Subcutaneous adipose tissue (tissue), 4 donors: Measurements from ENCODE around the gene OSBPL3. TPM values are rescaled to one million over a fixed set of nuclear protein-coding genes. Genes with fewer than 3 reads are reported as not detected.

Experiments
- total RNA-seq, 4 donors: library from RNA; depleted of rRNA; stranded (reverse); fragments of >200 nt; gene quantifications; one replicate each; pipeline ENCODE4 v1.1.0, GENCODE V29; 2016
- TF ChIP-seq, protein P1 (sequence below): fragments of 450-650 bp; IDR thresholded peaks from one replicate; pipeline ENCODE4 v1.5.1; 2016; ENCODE audit warnings: low read depth, mild to moderate bottlenecking, control low read depth, antibody characterized with exemption, moderate library complexity

Gene OSBPL3
- total RNA-seq, 4 donors from 2014 or later, result 4.9 to 33.1 (median 9.4) TPM

DNA sequence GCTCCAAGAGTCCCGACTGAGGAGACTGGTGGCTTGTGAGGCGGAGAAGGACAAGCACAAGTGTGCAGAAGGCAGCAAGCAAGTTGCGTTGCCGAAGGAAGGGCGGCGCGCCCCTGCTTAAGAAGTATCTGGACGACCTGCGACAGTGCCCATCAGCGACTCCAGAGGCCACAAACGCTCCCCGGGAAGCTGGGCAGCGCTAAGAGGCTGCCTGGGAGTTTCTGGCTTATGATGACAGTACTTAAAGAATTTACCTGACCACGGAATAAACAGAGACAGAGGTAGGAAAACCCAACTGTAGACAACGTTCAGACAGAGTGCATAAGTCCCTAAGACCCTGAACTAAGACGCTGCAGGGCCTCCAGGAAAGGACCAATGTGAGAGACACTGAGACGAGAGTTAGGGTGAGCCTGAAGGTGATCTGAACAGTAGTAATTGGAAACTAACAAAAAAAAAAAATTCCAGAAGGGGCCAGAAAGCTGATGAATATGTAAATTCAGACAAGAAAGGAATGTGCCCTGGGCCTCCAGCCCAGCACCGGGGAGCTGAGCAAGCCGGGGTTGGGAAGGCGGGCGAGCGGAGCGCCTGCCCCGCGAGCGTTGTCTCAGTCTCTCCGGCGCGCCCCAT is 1.0 kb downstream of the OSBPL3 start:
- TF ChIP-seq, protein P1, sequence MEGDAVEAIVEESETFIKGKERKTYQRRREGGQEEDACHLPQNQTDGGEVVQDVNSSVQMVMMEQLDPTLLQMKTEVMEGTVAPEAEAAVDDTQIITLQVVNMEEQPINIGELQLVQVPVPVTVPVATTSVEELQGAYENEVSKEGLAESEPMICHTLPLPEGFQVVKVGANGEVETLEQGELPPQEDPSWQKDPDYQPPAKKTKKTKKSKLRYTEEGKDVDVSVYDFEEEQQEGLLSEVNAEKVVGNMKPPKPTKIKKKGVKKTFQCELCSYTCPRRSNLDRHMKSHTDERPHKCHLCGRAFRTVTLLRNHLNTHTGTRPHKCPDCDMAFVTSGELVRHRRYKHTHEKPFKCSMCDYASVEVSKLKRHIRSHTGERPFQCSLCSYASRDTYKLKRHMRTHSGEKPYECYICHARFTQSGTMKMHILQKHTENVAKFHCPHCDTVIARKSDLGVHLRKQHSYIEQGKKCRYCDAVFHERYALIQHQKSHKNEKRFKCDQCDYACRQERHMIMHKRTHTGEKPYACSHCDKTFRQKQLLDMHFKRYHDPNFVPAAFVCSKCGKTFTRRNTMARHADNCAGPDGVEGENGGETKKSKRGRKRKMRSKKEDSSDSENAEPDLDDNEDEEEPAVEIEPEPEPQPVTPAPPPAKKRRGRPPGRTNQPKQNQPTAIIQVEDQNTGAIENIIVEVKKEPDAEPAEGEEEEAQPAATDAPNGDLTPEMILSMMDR, result no peak

DNA sequence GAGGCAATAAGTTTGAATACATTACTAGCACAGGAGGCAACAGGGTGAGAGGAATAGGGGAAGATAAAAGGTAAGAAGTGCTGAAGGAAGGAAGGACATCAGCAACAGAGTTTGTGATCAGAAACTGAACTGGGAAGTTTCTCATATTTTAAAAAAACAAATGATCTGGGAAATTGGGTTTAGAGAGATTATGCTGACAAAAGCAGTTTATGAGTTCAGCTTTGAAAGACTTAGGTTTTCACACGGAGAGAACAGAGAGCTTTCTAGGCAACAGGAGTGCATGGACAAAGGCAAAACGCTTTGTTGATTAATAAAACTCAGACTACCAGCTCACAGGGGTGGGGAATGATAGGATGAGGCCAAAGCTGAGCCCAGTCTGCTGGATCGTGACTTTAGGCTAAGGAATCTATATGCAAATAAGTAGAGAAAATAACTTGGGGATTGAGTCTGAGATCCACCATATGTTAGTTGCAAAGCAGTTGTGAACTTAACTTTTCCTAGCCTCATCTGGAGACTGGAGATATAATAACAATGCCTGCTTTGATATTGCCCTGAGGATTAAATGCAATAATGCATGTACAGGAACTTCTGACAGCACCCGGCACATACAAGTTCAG is 4.2 kb downstream of the OSBPL3 start:
- TF ChIP-seq, protein P1, result no peak

DNA sequence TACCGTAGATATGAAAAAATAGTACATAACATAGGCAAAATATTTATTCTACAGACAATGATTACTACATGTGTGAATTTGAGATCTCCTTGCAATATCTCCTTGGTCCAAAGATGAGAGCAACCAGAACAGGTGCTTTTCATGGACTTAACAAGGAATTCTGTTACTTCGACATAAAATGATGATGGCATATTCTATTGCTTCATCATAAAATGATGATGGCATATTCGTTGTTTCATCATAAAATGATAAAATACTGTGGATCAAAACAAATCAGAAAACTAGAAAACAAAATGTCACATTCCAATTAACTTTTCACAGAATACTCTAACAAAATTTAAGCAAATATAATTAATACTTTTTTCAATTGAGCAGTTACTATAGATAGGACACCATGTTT is 4.8 kb downstream of the OSBPL3 start:
- TF ChIP-seq, protein P1, result no peak

DNA sequence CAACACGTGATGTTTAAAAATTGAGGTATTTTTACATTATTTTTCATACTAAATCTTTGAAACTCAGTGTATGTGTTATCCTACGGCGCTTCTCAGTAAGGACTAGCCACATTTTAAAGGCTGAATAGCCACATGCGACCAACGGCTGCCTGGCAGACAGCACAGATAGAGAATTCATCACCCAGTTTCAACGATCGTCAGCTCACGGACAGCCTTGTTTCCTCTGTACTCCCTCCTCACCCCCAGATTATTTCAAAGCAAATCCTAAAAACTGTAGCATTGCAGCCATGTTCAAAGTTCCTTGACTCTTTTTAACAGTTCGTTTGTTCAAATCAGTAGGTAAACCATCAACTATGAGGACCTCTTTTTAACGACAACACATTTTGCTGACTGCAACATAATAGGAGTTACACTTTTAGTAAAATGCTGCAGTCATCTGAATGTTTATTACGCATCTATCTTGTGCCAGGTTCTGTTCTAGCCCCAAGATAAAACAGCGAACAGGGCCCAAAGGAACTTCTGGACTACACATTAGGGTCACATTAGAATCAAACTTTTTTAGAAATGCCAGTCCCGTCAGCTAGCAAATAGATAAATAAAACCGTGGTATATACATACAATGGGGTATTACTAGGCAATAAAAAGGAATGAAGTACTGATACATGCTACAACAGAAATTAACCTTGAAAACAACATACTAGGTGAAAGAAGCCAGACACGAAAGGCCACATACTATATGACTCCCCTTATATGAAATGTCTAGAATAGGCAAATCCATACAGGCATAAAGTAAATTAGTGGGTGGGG is 5.7 kb downstream of the OSBPL3 start:
- TF ChIP-seq, protein P1, result no peak

DNA sequence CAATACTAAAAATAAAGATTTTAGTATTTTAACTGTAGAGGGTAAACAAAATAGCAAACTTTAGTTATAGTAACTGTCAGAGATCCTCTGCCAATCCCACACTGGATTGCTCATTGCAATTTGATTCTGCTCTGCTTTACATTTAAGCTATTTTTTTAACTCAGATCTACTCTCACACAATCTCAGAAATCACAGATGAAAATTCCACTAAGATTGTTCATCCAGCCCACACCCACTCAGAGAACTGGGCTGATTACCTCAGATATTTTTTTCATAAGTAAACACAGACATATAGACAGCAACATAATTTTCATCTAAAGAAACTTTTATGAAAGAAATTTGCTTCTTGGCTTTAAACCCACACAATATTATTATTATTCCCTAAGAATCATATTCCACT is 7.0 kb downstream of the OSBPL3 start:
- TF ChIP-seq, protein P1, result no peak

DNA sequence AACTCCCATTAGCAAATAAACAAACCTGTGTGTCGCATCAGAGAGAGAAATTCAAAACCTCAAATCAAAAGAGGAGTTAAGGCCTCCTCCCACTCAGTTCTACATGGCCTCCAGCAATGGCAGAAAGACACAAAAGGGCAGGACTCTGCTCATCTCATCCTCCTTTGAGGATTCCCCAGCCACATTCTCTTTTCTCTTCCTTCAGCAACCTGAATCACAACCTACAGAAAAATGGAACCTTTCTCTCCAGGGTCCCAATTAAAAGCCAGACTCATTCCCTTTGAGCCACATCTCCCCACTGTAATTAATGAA is 7.9 kb downstream of the OSBPL3 start:
- TF ChIP-seq, protein P1, result no peak
